Right atrium auricular region (tissue), 2 donors: ENCODE results near the gene ETF1. TPM values are rescaled to one million over a fixed set of nuclear protein-coding genes. Genes with fewer than 3 reads are reported as not detected.

ENCODE experiments used
- DNase-seq: peaks from one replicate; pipeline ENCODE4 v3.0.0-alpha.2; 2019; ENCODE audit warnings: low spot score
- H3K27ac ChIP-seq, 2 donors: fragments of 200-600 bp; sonication (generic); 1 replicate in 1 of 2; 2 replicates in 1 of 2; pipeline ENCODE4 v1.5.1; 2016 to 2019
- H3K27me3 ChIP-seq, 2 donors: fragments of 200-600 bp; sonication (generic); one replicate each; pipeline versions ENCODE4 v1.5.1 to v1.6.0; 2017 to 2019
- H3K36me3 ChIP-seq: fragments of 200-600 bp; sonication (generic); one replicate; pipeline ENCODE4 v1.5.1; 2016
- H3K4me1 ChIP-seq, 2 donors: fragments of 200-600 bp; sonication (generic); one replicate each; pipeline versions ENCODE4 v1.5.1 to v1.6.0; 2017 to 2019
- H3K4me3 ChIP-seq, 2 donors: fragments of 200-600 bp; sonication (generic); 1 replicate in 1 of 2; 2 replicates in 1 of 2; pipeline ENCODE4 v1.5.1; 2017 to 2019; ENCODE audit warnings: mild to moderate bottlenecking in 1 of 2, moderate library complexity in 1 of 2
- H3K9me3 ChIP-seq, 2 donors: fragments of 200-600 bp; sonication (generic); one replicate each; pipeline ENCODE4 v1.5.1; 2019
- CTCF ChIP-seq, 2 donors: fragments of 200-600 bp; sonication (generic); IDR thresholded peaks; one replicate each; pipeline ENCODE4 v1.5.1; 2019; ENCODE audit warnings: antibody characterized with exemption in 2 of 2
- total RNA-seq, 2 donors: library from RNA; depleted of rRNA; stranded (reverse); fragments of >200 nt; gene quantifications; one replicate each; pipeline ENCODE4 v1.1.0, GENCODE V29; 2016

The ETF1 gene
- total RNA-seq, 2 donors from 2014 or later, result 62.0 to 64.1 TPM

- TF ChIP-seq CTCF (IDR thresholded peaks at IDR 0.05), result no peak
- Histone ChIP-seq H3K36me3 (no peaks in the 10 kb centered on the region), H3K27me3 (no peaks in the 10 kb centered on the region), H3K4me1 (peaks cover 0 to 45% of the 10 kb centered on the region in 2 donors), H3K4me3 (no peak overlapping the region), H3K9me3 (no peaks in the 10 kb centered on the region), H3K27ac (no peak overlapping the region)
- no peak for DNase-seq
These were observed 82.9 kb downstream of the ETF1 start for GRCh38 chr5:138460032-138460693.

GRCh38 chr5:138459311-138459933 lies 83.6 kb downstream of the ETF1 start:
- Histone ChIP-seq H3K27me3 (no peaks in the 10 kb centered on the region), H3K27ac (no peak overlapping the region), H3K9me3 (no peaks in the 10 kb centered on the region), H3K4me3 (no peak overlapping the region), H3K36me3 (no peaks in the 10 kb centered on the region), H3K4me1 (peaks cover 0 to 45% of the 10 kb centered on the region in 2 donors)
- no peak for TF ChIP-seq CTCF (IDR thresholded peaks at IDR 0.05)
- no peak for DNase-seq

GRCh38 chr5:138458856-138459255 lies 84.2 kb downstream of the ETF1 start:
- Histone ChIP-seq H3K27ac (no peak overlapping the region), H3K36me3 (no peaks in the 10 kb centered on the region), H3K27me3 (no peaks in the 10 kb centered on the region), H3K4me1 (peaks cover 0 to 45% of the 10 kb centered on the region in 2 donors), H3K4me3 (no peak overlapping the region), H3K9me3 (no peaks in the 10 kb centered on the region)
- TF ChIP-seq CTCF (IDR thresholded peaks at IDR 0.05), result no peak
- no peak for DNase-seq

GRCh38 chr5:138458384-138458783 lies 84.7 kb downstream of the ETF1 start:
- H3K27me3 ChIP-seq, result no peaks in the 10 kb centered on the region
- no peak overlapping the region for H3K27ac ChIP-seq
- no peak for TF ChIP-seq CTCF (IDR thresholded peaks at IDR 0.05)
- peak overlapping the region in 1 of 2 donors; percentile 8 for H3K4me3 ChIP-seq
- H3K4me1 ChIP-seq, result peaks cover 0 to 43% of the 10 kb centered on the region in 2 donors
- H3K36me3 ChIP-seq, result no peaks in the 10 kb centered on the region
- H3K9me3 ChIP-seq, result no peaks in the 10 kb centered on the region
- DNase-seq, result no peak

- TF ChIP-seq CTCF (IDR thresholded peaks at IDR 0.05), result no peak
- Histone ChIP-seq H3K27ac (no peak overlapping the region), H3K4me3 (peak overlapping the region in 1 of 2 donors; percentile 8), H3K36me3 (no peaks in the 10 kb centered on the region), H3K4me1 (peaks cover 0 to 40% of the 10 kb centered on the region in 2 donors), H3K9me3 (no peaks in the 10 kb centered on the region), H3K27me3 (no peaks in the 10 kb centered on the region)
- DNase-seq, result no peak
These were observed 85.3 kb downstream of the ETF1 start for GRCh38 chr5:138457531-138458275.

Other genes with a start within 250 kb of the ETF1 start
- under 1 TPM in 1 of 2 donors, not detected in 1; 0.30 TPM for gene CDC25C, start 211.4 kb downstream of the ETF1 start, total RNA-seq
- 10 to 100 TPM; 18.6 to 21.4 TPM for gene FAM53C, start 205.0 kb downstream of the ETF1 start, total RNA-seq
- gene KDM3B, start 190.6 kb downstream of the ETF1 start, total RNA-seq, result 10 to 100 TPM; 42.9 to 46.9 TPM
- gene REEP2, start 104.2 kb downstream of the ETF1 start, total RNA-seq, result 10 to 100 TPM; 27.5 to 28.4 TPM
- 10 to 100 TPM; 17.3 to 73.0 TPM for gene EGR1, start 77.8 kb downstream of the ETF1 start, total RNA-seq
- gene HSPA9, start 32.2 kb upstream of the ETF1 start, total RNA-seq, result 100 to 1,000 TPM; 258 to 417 TPM
- 100 to 1,000 TPM; 247 to 288 TPM for gene CTNNA1, start 210.2 kb upstream of the ETF1 start, total RNA-seq